A673 (cell line): ENCODE measurements around the gene LRRC27. TPM values are rescaled to one million over a fixed set of nuclear protein-coding genes. Genes with fewer than 3 reads are reported as not detected.
A peak's percentile ranks its signal among the peaks of the same experiment; 100 is the strongest.
"Not testable (repeated sequence)": the region's sequence is repeated elsewhere in the genome, so short reads cannot be mapped to it uniquely, and the experiment has no call there.

Experiments
- BruUV-seq: library from RNA; stranded (reverse); fragments of 400-500 nt; replicated peaks from 2 replicates; lab custom pipeline; 2021; lab: Mats Ljungman, UMichigan
- CTCF ChIA-PET: fragments of 300-600 bp; sonication (Branson Sonifier 250); formaldehyde crosslinking; loops from one replicate; lab custom pipeline; 2022; ENCODE audit warnings: antibody characterized with exemption; lab: Charles Lee
- POLR2A ChIA-PET: fragments of 300-600 bp; sonication (Branson Sonifier 250); formaldehyde crosslinking; loops from one replicate; lab custom pipeline; 2022; ENCODE audit warnings: antibody characterized with exemption; ENCODE audit not compliant: low non-redundant PET; lab: Charles Lee
- DNase-seq: peaks from one replicate; pipeline ENCODE4 v3.0.0-alpha.2; 2015; ENCODE audit warnings: low spot score
- H3K27ac ChIP-seq: fragments of 200-600 bp; sonication (generic); 2 replicates; pipeline ENCODE4 v1.5.1; 2016; ENCODE audit warnings: mixed run types, low read depth, mild to moderate bottlenecking, mixed read lengths, antibody characterized with exemption, low read length; ENCODE audit not compliant: poor library complexity, severe bottlenecking
- H3K27me3 ChIP-seq: fragments of 200-600 bp; sonication (generic); replicated peaks from 2 replicates; pipeline ENCODE4 v1.6.1; 2017; ENCODE audit warnings: mixed run types, low read depth, mild to moderate bottlenecking, mixed read lengths, antibody characterized with exemption, low read length; ENCODE audit not compliant: insufficient read depth, poor library complexity
- H3K36me3 ChIP-seq: fragments of 200-600 bp; sonication (generic); 2 replicates; pipeline ENCODE4 v1.6.1; 2016; ENCODE audit warnings: mixed run types, mild to moderate bottlenecking, mixed read lengths, antibody characterized with exemption, low read length; ENCODE audit not compliant: insufficient read depth, poor library complexity, severe bottlenecking
- H3K4me1 ChIP-seq: fragments of 200-600 bp; sonication (generic); 2 replicates; pipeline ENCODE4 v1.6.1; 2017; ENCODE audit warnings: mixed run types, mild to moderate bottlenecking, mixed read lengths, antibody characterized with exemption, low read length; ENCODE audit not compliant: insufficient read depth, poor library complexity, severe bottlenecking
- H3K4me3 ChIP-seq: fragments of 200-600 bp; sonication (generic); 2 replicates; pipeline ENCODE4 v1.5.1; 2016; ENCODE audit warnings: low read depth, mixed run types, mild to moderate bottlenecking, mixed read lengths, low read length; ENCODE audit not compliant: poor library complexity, severe bottlenecking
- H3K9me3 ChIP-seq: fragments of 200-600 bp; sonication (generic); 2 replicates; pipeline ENCODE4 v1.6.1; 2016; ENCODE audit warnings: mixed run types, low read depth, mild to moderate bottlenecking, mixed read lengths, antibody characterized with exemption, low read length; ENCODE audit not compliant: poor library complexity, severe bottlenecking
- CTCF ChIP-seq: fragments of 300-800, 200-600 bp; sonication (generic); conservative IDR thresholded peaks from 2 replicates; pipeline ENCODE4 v1.5.1; 2017; ENCODE audit warnings: low read depth, mild to moderate bottlenecking, antibody characterized with exemption, low read length, moderate library complexity, mixed read lengths
- EZH2 ChIP-seq: fragments of 200-600 bp; sonication (generic); IDR thresholded peaks from 2 replicates; pipeline ENCODE4 v1.6.1; 2017; ENCODE audit warnings: borderline replicate concordance, low read depth, mild to moderate bottlenecking, mixed read lengths, antibody characterized with exemption, low read length; ENCODE audit not compliant: poor library complexity, severe bottlenecking
- intact Hi-C: fragments of 100-400 bp; cut with micrococcal nuclease; formaldehyde crosslinking; loops from one replicate; pipeline ENCODE4 v1.10.0; 2022; ENCODE audit not compliant: unreplicated experiment
- total RNA-seq: library from RNA; stranded (reverse); gene quantifications from 2 replicates; pipeline ENCODE4 v1.2.3, GENCODE V29; 2021

Gene LRRC27
- total RNA-seq, 1 experiment from 2014 or later: 11.5 TPM

GRCh38 chr10:132316133-132316532 is 15.9 kb upstream of the LRRC27 start:
- BruUV-seq: no TSS peak
- Histone ChIP-seq H3K4me1 (peaks cover 13% of the 10 kb centered on the region), H3K4me3 (no peak overlapping the region), H3K36me3 (no peaks in the 10 kb centered on the region), H3K9me3 (peaks cover 6% of the 10 kb centered on the region), H3K27ac (no peak overlapping the region), H3K27me3 (no peaks in the 10 kb centered on the region)
- intact Hi-C loops: no loop called here
- no peak for TF ChIP-seq EZH2
- TF ChIP-seq CTCF: no peak
- DNase-seq: no peak
- CTCF ChIA-PET: no interaction called here
- POLR2A ChIA-PET: no interaction called here

GRCh38 chr10:132317477-132317876 is 14.5 kb upstream of the LRRC27 start:
- DNase-seq, H3K27ac ChIP-seq, intact Hi-C loops, POLR2A ChIA-PET, CTCF ChIA-PET, H3K36me3 ChIP-seq, BruUV-seq, H3K27me3 ChIP-seq, H3K4me3 ChIP-seq, H3K9me3 ChIP-seq: not testable (repeated sequence)
- peaks cover 20% of the 10 kb centered on the region for H3K4me1 ChIP-seq

- peaks cover 31% of the 10 kb centered on the region for H3K4me1 ChIP-seq
- intact Hi-C loops: no loop called here
- no TSS peak for BruUV-seq
- ChIA-PET POLR2A (no interaction called here), CTCF (interaction anchor here (0.6 kb wide), 1 partner anchor 73 kb away, joined by 3 read pairs; no protein-coding TSS in a partner anchor)
- H3K9me3 ChIP-seq: no peaks in the 10 kb centered on the region
- H3K36me3 ChIP-seq: no peaks in the 10 kb centered on the region
- H3K27ac ChIP-seq: no peak overlapping the region
- no peaks in the 10 kb centered on the region for H3K27me3 ChIP-seq
- no peak overlapping the region for H3K4me3 ChIP-seq
- TF ChIP-seq EZH2 (no peak), CTCF (no peak)
- peak; percentile 63 for DNase-seq
Observed at GRCh38 chr10:132319853-132320653, 11.9 kb upstream of the LRRC27 start.
